OCI-LY7 (cell line): Measurements from ENCODE around the gene MYPN.

ENCODE experiments used
- EZH2phosphoT487 ChIP-seq: fragments of 200-600 bp; sonication (generic); IDR thresholded peaks from 2 replicates; pipeline ENCODE4 v1.6.1; 2018; ENCODE audit warnings: low read depth, borderline replicate concordance, mild to moderate bottlenecking, mixed run types, antibody characterized with exemption, low read length, moderate library complexity, mixed read lengths
- TF ChIP-seq, protein P1 (sequence below): fragments of 200-600 bp; sonication (generic); conservative IDR thresholded peaks from 2 replicates; pipeline ENCODE4 v1.5.1; 2014; ENCODE audit warnings: mild to moderate bottlenecking, antibody characterized with exemption, low read length, moderate library complexity, mixed read lengths

DNA sequence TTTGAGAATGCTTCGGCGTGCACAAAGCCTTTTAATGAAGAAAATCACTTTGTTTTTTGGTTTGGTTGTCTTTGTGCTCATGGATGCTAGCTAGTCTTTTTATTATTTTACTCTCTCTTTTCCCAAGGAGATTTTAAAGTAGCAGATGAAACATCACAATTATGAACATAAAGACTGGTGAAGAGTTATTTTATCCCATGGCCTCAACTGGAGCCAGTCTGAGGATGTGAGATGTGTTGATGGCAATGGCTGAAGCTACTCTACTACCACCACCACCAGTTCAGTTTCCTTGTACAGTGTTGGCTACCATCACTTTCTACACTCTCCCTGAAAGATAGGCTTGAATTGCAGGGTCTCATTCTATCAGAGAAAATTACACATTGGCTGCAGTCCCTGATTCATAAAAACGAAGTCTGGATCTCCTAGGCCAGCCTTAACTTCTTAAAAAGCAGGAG, 33.7 kb upstream of the MYPN start:
- TF ChIP-seq, protein P1, sequence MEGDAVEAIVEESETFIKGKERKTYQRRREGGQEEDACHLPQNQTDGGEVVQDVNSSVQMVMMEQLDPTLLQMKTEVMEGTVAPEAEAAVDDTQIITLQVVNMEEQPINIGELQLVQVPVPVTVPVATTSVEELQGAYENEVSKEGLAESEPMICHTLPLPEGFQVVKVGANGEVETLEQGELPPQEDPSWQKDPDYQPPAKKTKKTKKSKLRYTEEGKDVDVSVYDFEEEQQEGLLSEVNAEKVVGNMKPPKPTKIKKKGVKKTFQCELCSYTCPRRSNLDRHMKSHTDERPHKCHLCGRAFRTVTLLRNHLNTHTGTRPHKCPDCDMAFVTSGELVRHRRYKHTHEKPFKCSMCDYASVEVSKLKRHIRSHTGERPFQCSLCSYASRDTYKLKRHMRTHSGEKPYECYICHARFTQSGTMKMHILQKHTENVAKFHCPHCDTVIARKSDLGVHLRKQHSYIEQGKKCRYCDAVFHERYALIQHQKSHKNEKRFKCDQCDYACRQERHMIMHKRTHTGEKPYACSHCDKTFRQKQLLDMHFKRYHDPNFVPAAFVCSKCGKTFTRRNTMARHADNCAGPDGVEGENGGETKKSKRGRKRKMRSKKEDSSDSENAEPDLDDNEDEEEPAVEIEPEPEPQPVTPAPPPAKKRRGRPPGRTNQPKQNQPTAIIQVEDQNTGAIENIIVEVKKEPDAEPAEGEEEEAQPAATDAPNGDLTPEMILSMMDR = no peak
- TF ChIP-seq EZH2phosphoT487 = no peak
